HG03432 (cell line): ENCODE measurements around the gene TOMM34.

Experiments
- ATAC-seq: cut with Tn5 transposase; IDR thresholded peaks from one replicate; pipeline ENCODE4 v1.9.1; 2021; ENCODE audit warnings: mild to moderate bottlenecking, moderate library complexity; ENCODE audit not compliant: unreplicated experiment

The TOMM34 gene, protein sequence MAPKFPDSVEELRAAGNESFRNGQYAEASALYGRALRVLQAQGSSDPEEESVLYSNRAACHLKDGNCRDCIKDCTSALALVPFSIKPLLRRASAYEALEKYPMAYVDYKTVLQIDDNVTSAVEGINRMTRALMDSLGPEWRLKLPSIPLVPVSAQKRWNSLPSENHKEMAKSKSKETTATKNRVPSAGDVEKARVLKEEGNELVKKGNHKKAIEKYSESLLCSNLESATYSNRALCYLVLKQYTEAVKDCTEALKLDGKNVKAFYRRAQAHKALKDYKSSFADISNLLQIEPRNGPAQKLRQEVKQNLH

DNA sequence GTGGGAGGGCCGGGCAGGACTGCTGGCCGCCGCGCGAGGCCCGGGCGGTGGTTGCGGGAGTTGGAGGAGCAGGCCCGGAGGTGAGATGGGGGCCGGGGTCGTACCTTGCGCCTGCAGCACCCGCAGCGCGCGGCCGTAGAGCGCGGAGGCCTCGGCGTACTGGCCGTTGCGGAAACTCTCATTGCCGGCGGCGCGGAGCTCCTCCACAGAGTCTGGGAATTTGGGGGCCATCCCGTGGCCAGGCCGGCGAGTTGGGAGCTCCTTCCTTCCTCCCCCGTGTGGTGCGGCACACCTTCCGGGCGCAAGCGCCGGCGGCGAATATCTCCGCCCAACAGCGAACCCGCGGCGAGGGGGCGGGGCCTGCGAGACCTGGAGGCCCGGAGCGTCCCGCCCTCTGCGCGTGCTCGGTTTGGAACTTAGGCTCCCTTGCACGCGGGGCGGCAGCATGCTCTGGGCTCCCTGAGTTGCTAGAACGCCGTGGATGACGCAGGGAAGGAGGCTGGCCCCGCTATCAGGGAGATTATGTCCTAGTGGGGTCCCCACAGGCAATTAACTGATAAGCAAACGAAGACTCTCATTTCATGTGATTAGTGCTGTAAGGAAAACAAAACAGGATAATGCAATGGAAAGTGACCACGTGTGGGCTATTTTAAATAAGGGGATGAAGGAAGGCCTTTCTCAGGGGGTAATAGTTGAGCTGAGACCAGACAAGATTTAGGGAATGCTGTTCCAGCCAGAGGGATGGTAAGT, at the start of gene TOMM34:
TOMM34 (minus strand) TSS at position 295 of the 750 bp plus-strand sequence; CDS start at position 231, 64 bp downstream.
- ATAC-seq, result peak; percentile 87

DNA sequence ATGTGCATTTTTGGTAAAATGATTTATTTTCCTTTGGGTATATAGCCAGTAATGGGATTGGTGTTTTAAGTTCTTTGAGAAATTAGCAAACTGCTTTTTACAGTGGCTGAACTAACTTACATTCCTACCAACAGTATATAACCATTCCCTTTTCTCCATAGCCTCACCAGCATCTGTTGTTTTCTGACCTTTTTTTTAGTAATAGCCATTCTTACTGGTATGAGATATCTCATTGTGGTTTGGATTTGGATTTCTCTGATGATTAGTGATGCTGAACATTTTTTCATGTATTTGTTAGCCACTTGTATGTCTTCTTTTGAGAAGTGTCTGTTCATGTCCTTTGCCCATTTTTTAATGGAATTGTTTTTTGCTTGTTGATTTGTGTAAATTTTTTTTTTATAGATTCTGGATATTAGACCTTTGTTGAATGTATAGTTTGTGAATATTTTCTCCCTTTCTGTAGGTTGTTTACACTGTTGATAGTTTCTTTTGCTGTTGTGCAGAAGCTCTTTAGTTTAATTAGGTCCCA, 48.4 kb upstream of the TOMM34 start:
- ATAC-seq, result no peak

DNA sequence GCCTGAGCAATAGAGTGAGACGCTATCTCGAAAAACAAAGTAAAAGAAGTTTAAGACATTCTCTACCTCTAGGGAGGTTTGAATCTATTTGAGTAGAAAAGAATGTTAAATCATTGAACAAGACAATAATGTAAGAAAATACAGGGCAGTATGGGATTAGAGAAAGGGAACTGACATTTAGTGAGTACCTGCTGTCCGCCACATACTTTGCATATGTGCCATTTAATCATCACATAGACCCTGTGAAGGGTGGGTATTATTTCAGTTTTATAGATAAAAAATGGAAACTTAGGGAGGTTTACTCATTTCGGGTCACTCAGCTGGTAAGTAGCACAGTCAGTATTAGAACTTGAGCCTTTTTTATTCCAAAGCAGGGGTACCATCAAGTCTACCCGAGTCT, 37.5 kb upstream of the TOMM34 start:
- no peak for ATAC-seq

DNA sequence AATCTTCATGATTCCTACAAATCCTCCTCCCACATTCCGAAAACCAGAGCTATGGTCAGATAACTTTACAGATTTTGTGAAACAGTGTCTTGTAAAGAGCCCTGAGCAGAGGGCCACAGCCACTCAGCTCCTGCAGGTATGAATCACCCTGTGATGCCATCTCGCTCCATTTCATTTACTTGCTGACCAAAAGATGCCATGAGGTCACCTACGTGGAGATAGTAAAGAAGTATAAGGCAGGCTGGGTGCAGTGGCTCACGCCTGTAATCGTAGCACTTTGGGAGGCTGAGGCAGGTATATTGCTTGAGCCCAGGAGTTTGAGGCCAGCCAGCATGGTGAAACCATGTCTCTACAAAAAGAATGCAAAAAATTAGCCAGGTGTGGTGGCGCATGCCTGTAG, 37.0 kb upstream of the TOMM34 start:
- no peak for ATAC-seq

DNA sequence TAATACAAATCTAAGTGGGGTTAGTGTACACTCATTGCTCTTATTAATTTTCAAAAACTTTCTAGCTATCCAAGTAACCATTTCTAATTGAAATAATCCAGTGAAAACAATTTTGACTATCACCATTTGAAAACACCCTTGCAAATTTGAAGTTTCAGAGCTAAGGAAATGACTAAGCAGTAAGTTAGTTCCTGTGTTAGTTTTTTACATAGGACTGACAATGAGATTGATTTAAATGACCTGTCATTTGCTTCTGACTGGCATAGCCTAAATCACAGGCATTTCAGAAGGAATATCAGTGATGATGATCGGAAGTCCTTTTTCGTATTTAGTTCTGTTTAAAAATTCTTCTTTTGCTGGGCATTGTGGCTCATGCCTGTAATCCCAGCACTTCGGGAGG, 33.1 kb upstream of the TOMM34 start:
- ATAC-seq, result no peak

DNA sequence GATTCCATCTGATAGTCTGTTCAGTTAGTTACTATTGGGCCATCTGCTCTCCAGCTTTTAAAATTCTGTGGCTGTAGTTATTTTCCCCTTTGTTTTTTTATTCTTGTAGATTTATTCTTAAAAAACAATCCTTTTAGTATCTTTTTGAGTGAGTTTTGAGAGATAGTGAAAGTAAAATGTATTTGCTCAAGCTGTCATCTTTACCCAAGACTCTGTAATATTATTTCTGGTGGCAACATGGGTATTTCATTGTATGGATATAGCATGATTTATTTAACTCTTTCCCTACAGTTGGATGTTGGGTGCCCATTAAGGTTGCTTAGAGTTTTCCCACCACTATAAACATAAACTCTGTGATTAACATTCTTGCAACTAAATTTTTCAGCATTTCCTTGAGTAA, 30.8 kb upstream of the TOMM34 start:
- no peak for ATAC-seq

DNA sequence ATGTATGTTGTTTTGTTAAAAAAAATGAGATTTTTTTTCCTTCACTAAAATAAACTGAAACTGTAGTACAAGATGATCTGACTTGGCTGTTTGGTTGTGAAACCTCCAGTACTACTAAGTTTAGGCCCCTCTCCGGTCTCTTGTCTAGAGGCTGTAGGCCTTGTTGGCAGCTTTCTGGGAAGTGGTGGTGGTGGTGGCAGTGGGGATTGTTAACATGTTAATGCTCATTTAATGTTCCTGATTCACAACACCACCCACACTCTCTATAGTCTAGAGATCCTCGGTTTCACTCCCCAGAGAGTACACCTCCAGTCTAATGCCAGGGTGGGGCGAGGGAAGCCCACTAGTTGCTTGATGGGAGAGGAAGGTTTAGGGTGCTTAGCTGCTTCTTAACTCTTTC, 30.2 kb upstream of the TOMM34 start:
- no peak for ATAC-seq

DNA sequence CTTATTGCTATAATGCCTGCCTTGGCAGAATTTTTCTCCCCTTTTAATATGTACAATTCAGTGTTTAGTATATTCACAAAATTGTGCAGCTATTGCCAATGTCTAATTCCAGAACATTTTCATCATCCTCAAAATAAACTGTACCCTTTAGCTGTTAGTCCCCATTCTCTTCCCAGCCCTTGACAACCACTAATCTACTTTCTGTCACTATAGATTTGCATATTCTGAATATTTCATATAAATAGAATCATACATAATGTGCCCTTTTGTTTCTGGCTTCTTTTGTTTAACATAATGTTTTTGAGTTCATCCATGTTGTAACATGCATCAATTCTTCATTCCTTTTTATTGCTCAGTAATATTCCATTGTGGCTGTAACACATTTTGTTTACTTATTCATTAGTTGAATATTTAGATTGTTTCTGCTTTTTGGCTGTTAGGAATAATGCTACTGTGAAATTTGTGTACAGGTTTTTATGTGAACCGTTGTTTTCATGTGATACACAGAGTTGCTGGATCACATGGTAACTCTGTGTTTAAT, 28.5 kb upstream of the TOMM34 start:
- no peak for ATAC-seq

DNA sequence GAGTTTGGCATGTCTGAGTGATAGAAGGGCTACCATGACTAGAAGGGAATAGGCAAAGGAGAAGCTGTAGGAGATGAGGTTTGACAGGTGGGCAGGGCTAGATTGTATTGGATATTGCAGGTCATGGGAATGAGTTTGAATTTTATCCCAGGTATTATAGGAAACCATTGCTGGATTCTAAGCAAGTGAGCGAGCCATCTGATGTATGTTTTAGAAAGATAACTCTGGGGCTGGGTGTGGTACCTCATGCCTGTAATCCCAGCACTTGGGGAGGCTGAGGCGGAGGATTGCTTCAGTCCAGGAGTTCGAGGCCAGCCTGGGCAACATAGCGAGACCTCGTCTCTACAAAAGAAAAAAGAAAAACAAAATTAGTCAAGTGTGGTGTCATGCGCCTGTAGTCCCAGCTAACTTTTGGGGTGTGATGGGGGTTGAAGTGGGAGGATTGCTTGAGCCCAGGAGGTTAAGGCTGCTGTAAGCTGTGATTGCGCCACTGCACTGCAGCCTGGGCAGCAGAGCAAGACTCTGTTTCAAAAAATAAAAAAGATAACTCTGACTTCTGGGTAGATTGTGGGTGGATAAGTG, 23.0 kb upstream of the TOMM34 start:
- ATAC-seq, result no peak

DNA sequence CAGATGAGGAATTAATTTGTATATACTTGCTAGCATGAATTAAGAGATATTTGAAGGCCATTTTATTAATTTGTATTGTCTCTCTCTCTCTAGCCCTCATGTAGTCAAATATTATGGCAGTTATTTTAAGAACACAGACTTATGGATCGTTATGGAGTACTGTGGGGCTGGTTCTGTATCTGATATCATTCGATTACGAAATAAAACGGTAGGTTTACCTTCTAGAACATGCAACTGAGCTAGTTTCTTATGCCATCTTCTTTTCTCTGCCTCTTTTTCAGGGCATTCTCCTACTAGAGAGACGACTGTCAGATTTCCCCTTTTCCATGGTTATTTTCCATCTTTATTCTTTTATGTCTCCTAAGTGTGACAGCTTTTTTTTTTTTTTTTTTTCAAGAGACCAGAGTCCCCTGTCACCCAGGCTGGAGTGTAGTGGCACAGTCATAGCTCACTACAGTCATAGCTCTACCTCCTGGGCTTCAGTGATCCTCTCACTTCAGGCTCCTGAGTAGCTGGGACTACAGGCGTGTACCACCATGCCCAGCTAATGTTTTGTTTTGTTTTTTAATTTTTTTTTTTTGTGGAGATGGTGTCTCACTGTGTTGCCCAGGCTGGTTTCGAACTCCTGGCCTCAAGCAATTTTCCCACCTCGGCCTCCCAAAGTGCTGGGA, 21.7 kb upstream of the TOMM34 start:
- no peak for ATAC-seq

DNA sequence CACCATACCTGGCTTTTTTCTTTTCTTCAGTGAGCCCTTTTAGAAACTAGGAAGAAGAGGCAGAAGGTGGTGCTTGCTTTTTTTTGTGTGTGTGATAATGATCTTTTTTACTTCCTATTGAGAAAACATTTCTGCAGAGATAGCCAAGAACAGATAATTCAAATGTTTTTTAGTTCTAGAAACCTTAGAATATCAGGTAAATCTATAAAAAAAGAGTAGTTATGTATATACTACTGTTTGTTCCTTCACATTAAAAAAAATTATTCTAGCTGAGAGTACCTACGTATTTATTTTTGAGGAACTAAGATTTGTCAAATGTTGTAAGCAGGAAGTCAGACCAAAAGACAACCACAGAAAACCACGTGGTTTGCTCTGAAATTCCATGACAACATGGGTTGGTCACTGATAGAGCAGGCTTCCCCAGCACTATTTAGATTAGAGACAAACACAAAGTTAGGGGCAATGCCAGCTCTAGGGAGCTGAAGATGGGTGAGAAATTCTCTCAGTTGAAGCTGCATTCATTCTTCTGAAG, 19.0 kb upstream of the TOMM34 start:
- peak; percentile 89 for ATAC-seq

DNA sequence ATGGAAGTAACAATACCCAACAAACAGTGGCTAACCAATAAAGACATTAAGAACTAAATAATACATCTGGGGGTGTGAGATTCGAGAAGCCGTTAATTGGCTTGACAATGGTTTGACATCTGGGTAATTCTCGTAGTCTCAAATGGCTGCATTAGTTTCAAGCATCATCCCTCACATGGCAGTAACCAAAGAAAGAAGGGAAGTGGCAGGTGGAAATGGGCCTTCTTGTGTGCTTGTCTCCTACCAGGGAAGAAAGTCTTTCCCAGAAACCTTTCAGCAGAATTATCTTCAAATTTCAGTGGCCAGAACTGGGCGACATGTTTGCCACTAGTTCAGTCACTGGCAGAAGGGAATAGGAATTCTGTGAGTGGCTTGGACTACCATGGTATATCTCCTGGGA, 16.5 kb upstream of the TOMM34 start:
- no peak for ATAC-seq

DNA sequence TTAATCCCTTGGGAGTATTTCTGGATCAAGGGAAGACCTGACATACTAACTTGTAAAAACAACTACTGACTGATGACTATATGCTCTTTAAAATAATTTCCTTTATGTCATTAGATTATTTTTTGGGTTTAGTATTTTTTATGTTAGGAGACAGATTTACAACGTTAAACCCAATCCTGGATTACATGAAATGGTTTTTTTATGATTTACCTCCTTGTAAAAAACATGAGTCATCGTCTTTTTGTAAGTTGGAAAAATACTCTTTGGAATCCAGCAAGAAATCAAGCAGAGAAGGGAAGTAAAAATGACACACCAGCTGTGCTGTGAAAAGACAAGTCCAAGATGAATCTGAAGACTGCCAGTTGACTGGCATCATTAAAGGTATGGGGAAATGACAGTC, 12.9 kb upstream of the TOMM34 start:
- no peak for ATAC-seq

DNA sequence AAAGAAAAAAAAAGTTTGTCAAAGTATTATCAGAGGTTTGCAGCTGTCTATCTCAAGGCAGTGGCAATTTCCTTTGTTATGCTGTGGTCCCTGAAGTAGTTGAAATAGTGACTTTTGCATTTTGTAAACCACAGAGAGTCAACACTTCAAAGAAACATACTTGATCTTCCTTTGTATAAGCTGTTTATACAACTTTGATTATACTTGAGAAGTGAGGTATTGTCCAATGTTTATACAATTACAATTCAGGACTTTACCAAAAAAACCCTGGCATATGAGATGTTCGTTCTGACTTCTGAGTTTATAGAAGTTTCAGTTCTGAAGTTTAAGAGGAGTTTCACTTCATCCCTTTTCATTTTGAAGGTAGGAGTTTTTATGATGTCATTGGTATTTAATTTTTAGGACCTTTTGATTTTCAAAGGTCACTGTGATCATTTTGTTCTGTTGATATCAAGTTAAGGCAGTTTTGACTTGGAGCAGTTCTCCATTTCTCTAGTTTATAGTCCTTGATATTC, 10.1 kb upstream of the TOMM34 start:
- no peak for ATAC-seq

DNA sequence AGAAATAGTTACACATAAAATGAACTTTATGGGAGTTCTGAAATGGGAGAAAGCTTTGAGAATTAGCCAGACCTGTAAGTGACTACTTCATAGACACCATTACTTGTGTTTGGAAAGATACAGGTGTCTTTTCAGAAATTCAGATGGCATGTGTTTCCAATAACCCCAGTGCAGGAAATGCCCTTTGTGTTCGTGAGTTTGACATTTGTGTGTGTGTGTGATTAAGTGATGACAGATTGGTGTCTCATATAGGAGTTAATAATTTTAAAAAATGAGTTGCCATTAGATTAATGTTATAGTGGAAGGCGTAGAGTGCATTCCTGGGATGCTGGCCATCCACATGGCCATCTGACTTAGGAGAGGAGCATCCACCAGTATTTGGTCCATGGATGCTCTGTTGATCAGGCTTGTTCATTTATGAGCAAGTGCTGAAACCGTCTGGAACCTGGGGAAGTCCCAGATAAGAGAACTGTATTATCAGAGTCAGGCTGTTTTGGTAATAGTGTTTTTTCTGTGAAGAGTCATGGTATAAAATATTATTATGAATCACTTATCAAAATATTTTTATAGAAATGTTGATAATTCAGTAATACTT, 9.2 kb upstream of the TOMM34 start:
- no peak for ATAC-seq

DNA sequence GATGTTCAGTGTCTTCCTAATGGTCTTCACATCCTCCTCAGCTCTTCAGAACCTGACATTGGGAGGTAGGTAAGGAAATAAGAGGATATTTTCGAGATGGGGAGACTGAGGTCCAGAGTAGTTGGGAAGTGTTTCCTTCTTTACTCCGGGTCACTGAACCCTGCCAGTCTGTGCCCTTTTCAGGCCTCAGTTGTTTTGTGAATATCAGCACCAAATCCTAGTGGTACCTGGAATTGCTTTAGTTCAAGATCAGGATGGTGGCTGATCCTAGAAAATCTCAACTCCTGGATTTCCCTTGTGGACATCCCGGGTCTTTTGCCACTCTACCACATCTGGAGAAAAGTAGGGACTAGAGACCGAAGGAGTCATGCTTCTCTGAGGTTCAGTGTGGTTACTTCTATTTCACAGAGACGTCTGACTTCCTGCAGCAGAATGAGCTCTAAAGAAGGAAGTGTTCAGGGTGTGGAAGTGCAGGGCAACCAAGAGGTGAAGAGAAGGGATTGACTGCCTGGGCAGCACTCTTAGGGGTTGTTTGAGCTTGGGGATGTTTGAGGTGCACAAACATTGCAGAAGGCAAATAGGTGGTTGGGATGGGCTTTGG, 7.1 kb upstream of the TOMM34 start:
- ATAC-seq, result no peak

DNA sequence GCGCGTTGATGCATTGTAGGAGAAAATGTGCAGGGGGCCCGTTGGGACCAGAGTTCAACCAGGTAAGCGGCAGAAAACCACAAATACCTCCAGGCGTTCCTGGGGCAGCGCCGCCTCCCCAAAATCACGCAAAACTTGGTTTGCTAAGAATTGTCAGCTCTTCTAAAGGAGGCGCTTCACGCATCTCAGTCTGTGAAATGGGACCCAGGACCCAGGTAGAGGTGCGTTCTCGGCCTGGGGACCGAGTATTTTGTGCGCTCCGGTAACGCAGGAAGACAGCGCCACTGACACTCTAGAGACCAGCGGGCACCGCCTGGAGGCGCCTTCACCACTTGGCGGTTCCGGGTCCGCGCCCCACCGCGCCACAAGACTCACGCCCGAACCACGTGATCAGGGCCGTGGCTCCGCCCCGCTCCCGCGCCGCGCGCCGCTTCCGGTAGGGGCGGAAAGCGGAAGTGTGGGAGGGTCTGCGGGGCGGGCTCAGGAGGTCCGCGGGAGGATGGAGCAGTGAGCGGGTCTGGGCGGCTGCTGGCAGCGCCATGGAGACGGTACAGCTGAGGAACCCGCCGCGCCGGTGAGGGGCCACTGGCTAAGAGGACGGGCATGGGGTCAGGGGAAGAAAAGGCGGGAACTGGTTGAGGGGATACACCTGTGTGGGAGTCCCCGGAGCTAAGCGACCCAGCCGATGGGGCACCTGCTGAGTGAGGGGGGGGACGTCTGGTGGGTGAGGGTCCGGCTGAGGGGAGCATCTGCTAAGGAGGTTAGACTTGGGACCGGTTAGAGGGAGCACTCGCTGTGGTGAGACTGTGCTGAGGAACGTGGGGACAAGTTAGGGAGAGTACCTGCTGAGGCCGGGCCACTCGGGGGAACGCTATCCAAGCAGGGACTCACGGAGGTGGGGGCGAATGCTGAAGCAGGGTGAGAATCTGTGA, 6.1 kb upstream of the TOMM34 start, which contains the start of gene STK4:
STK4 (plus strand) TSS at position 483 of the 932 bp plus-strand sequence; CDS start at position 540, 57 bp downstream.
- ATAC-seq, result peak; percentile 76

DNA sequence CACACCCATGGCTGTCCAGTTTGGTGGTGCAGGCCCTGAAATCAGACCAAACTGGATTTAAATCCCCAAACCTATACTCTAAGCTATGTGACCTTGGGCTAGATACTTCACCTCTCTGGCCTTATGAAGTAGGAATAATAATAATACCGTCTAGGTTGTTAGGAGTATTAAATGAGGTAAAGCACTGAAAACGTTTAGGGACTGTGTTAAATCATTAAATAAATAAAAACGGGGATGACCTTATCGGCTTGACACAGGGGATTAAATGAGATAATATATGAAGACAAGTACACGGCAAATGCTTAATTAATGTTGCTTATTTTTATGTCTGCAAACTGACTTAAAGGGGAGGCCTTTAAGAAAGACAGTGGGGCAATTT, 5.4 kb upstream of the TOMM34 start:
- ATAC-seq, result no peak
